PC-3 (cell line): ENCODE results near the gene NDUFA1. TPM values are rescaled to one million over a fixed set of nuclear protein-coding genes. Genes with fewer than 3 reads are reported as not detected.
"Not testable (repeated sequence)": the region's sequence is repeated elsewhere in the genome, so short reads cannot be mapped to it uniquely, and the experiment has no call there.

ENCODE experiments used
- ATAC-seq: fragments of 200-7000 bp; cut with Tn5 transposase; 2 replicates; pipeline ENCODE4 v1.9.1; 2020; ENCODE audit warnings: mild to moderate bottlenecking, moderate library complexity
- BruUV-seq: library from RNA; stranded (reverse); fragments of 400-500 nt; replicated peaks from 2 replicates; lab custom pipeline; 2021; lab: Mats Ljungman, UMichigan
- CTCF ChIA-PET: fragments of 300-600 bp; sonication (Branson Sonifier 250); formaldehyde crosslinking; loops from one replicate; lab custom pipeline; 2022; ENCODE audit warnings: antibody characterized with exemption; lab: Charles Lee
- POLR2A ChIA-PET: fragments of 300-600 bp; sonication (Branson Sonifier 250); formaldehyde crosslinking; loops from one replicate; lab custom pipeline; 2022; ENCODE audit warnings: antibody characterized with exemption; ENCODE audit not compliant: unreplicated experiment; lab: Charles Lee
- DNase-seq: peaks from one replicate; pipeline ENCODE4 v3.0.0-alpha.2; 2015
- H2AFZ ChIP-seq: fragments of 300-600 bp; sonication (generic); 2 replicates; pipeline ENCODE4 v1.6.0; 2016; ENCODE audit warnings: antibody characterized with exemption, low read length
- H3F3A ChIP-seq: fragments of 300-600 bp; sonication (generic); one replicate; pipeline ENCODE4 v1.6.0; 2017; ENCODE audit warnings: antibody characterized with exemption, low read length, control low read depth, mild to moderate bottlenecking; ENCODE audit not compliant: unreplicated experiment
- H3K27ac ChIP-seq: fragments of 300-600 bp; sonication (generic); 2 replicates; pipeline ENCODE4 v1.5.1; 2016; ENCODE audit warnings: mild to moderate bottlenecking, low read length
- H3K27me3 ChIP-seq: fragments of 300-600 bp; sonication (generic); 2 replicates; pipeline ENCODE4 v1.6.1; 2016; ENCODE audit warnings: low read length, mixed read lengths
- H3K36me3 ChIP-seq: fragments of 300-600 bp; sonication (generic); 2 replicates; pipeline ENCODE4 v1.6.1; 2016; ENCODE audit warnings: low read depth, mixed run types, low read length, mixed read lengths
- H3K4me1 ChIP-seq: fragments of 300-600 bp; sonication (generic); 2 replicates; pipeline ENCODE4 v1.5.1; 2016; ENCODE audit warnings: low read length; ENCODE audit not compliant: insufficient read depth
- H3K4me2 ChIP-seq: fragments of 300-600 bp; sonication (generic); 2 replicates; pipeline ENCODE4 v1.6.0; 2016; ENCODE audit warnings: low read length
- H3K4me3 ChIP-seq: fragments of 300-600 bp; sonication (generic); 2 replicates; pipeline ENCODE4 v1.5.1; 2016; ENCODE audit warnings: mild to moderate bottlenecking, low read length, mixed read lengths
- H3K79me2 ChIP-seq: fragments of 300-600 bp; sonication (generic); 2 replicates; pipeline ENCODE4 v1.6.1; 2017; ENCODE audit warnings: low read length, mixed read lengths
- H3K9ac ChIP-seq: fragments of 300-600 bp; sonication (generic); 2 replicates; pipeline ENCODE4 v1.6.0; 2016; ENCODE audit warnings: mild to moderate bottlenecking, low read length
- H3K9me2 ChIP-seq: fragments of 300-600 bp; sonication (generic); replicated peaks from 2 replicates; pipeline ENCODE4 v1.6.1; 2016; ENCODE audit warnings: mixed run types, low read length, mixed read lengths
- H3K9me3 ChIP-seq: fragments of 300-600 bp; sonication (generic); 2 replicates; pipeline ENCODE4 v1.6.1; 2016; ENCODE audit warnings: low read length, mixed read lengths
- H4K20me1 ChIP-seq: fragments of 300-600 bp; sonication (generic); 2 replicates; pipeline ENCODE4 v1.6.1; 2016; ENCODE audit warnings: low read length, mixed read lengths
- CTCF ChIP-seq: fragments of 300-600 bp; sonication (generic); conservative IDR thresholded peaks from 2 replicates; pipeline ENCODE4 v1.5.1; 2017; ENCODE audit warnings: antibody characterized with exemption, low read depth, mild to moderate bottlenecking, low read length
- EZH2 ChIP-seq: fragments of 300-600 bp; sonication (generic); IDR thresholded peaks from one replicate; pipeline ENCODE4 v1.6.1; 2017; ENCODE audit warnings: antibody characterized with exemption, mild to moderate bottlenecking, low read length; ENCODE audit not compliant: unreplicated experiment
- EZH2phosphoT487 ChIP-seq: fragments of 300-600 bp; sonication (generic); IDR thresholded peaks from 2 replicates; pipeline ENCODE4 v1.6.1; 2018; ENCODE audit warnings: mild to moderate bottlenecking, antibody characterized with exemption, low read length, borderline replicate concordance
- intact Hi-C: fragments of 100-400 bp; cut with micrococcal nuclease; formaldehyde crosslinking; loops from 2 replicates; pipeline ENCODE4 v1.9.0; 2023
- total RNA-seq: library from RNA; depleted of rRNA; stranded (reverse); fragments of >200 nt; gene quantifications from 2 replicates; pipeline ENCODE4 v1.2.3, GENCODE V29; 2014

The NDUFA1 gene
- total RNA-seq, 1 experiment from 2014 or later: 167 TPM

- CTCF ChIA-PET: no interaction called here
- ATAC-seq (no peak), DNase-seq (no peak)
- H3K36me3 ChIP-seq: no peaks in the 10 kb centered on the region
- no peak for TF ChIP-seq EZH2
- TF ChIP-seq EZH2phosphoT487: no peak
- no peak for TF ChIP-seq CTCF
- intact Hi-C loops: no loop called here
- no peaks in the 10 kb centered on the region for H3K4me1 ChIP-seq
- H3K4me3 ChIP-seq: no peak overlapping the region
- H3K9me2 ChIP-seq: no peaks in the 10 kb centered on the region
- no peak overlapping the region for H3K4me2 ChIP-seq
- H3K27me3 ChIP-seq: no peaks in the 10 kb centered on the region
- BruUV-seq: no TSS peak
- H3K9ac ChIP-seq: no peak overlapping the region
- H3K27ac ChIP-seq: no peak overlapping the region
- H2AFZ ChIP-seq: no peak overlapping the region
- H3K9me3 ChIP-seq: no peaks in the 10 kb centered on the region
- H3F3A ChIP-seq: no peaks in the 10 kb centered on the region
- H3K79me2 ChIP-seq: no peaks in the 10 kb centered on the region
- POLR2A ChIA-PET: no interaction called here
- H4K20me1 ChIP-seq: no peaks in the 10 kb centered on the region
These were observed 44.7 kb downstream of the NDUFA1 start for GRCh38 chrX:119916310-119916709.

- Histone ChIP-seq H3K9ac (no peak overlapping the region), H3K27ac (no peak overlapping the region), H3K9me2 (no peaks in the 10 kb centered on the region), H3K36me3 (no peaks in the 10 kb centered on the region), H3K27me3 (no peaks in the 10 kb centered on the region), H3K79me2 (no peaks in the 10 kb centered on the region), H3K4me3 (no peak overlapping the region), H3F3A (no peaks in the 10 kb centered on the region), H3K4me2 (no peak overlapping the region), H3K9me3 (no peaks in the 10 kb centered on the region), H4K20me1 (no peaks in the 10 kb centered on the region), H3K4me1 (no peaks in the 10 kb centered on the region), H2AFZ (no peak overlapping the region)
- TF ChIP-seq CTCF (no peak), EZH2 (no peak), EZH2phosphoT487 (no peak)
- no TSS peak for BruUV-seq
- ChIA-PET CTCF (no interaction called here), POLR2A (no interaction called here)
- ATAC-seq (no peak), DNase-seq (no peak)
- intact Hi-C loops: no loop called here
These were observed 46.2 kb downstream of the NDUFA1 start for GRCh38 chrX:119917877-119918276.

- no peak for DNase-seq
- H3K79me2 ChIP-seq: no peaks in the 10 kb centered on the region
- no peaks in the 10 kb centered on the region for H3K27me3 ChIP-seq
- H3K9me2 ChIP-seq: no peaks in the 10 kb centered on the region
- H3K4me1 ChIP-seq: no peaks in the 10 kb centered on the region
- no peak overlapping the region for H3K9ac ChIP-seq
- H3K9me3 ChIP-seq: no peaks in the 10 kb centered on the region
- CTCF ChIA-PET: no interaction called here
- no peak overlapping the region for H3K27ac ChIP-seq
- no peak overlapping the region for H2AFZ ChIP-seq
- H3F3A ChIP-seq: no peaks in the 10 kb centered on the region
- H3K4me3 ChIP-seq: no peak overlapping the region
- H4K20me1 ChIP-seq: no peaks in the 10 kb centered on the region
- intact Hi-C loops: no loop called here
- no peak overlapping the region for H3K4me2 ChIP-seq
- no peak for ATAC-seq
- no peaks in the 10 kb centered on the region for H3K36me3 ChIP-seq
- POLR2A ChIA-PET: interaction anchor here (0.5 kb wide), 1 partner anchor 94 kb away, joined by 4 read pairs; no protein-coding TSS in a partner anchor
- no TSS peak for BruUV-seq
- no peak for TF ChIP-seq EZH2phosphoT487
- TF ChIP-seq CTCF: no peak
These were observed 48.4 kb downstream of the NDUFA1 start for GRCh38 chrX:119919835-119920585.

GRCh38 chrX:119922391-119922790, 50.8 kb downstream of the NDUFA1 start:
- H3K27me3 ChIP-seq, H2AFZ ChIP-seq, BruUV-seq, H3K4me2 ChIP-seq, H3K27ac ChIP-seq, CTCF ChIA-PET, H3K79me2 ChIP-seq, H3K9me2 ChIP-seq, H3K36me3 ChIP-seq, DNase-seq, intact Hi-C loops, H3K4me3 ChIP-seq, H3K4me1 ChIP-seq, H3K9ac ChIP-seq, POLR2A ChIA-PET, H3F3A ChIP-seq, ATAC-seq, H4K20me1 ChIP-seq, H3K9me3 ChIP-seq: not testable (repeated sequence)
